ENCODE data around the gene DDT. TPM values are rescaled to one million over a fixed set of nuclear protein-coding genes. Genes with fewer than 3 reads are reported as not detected.
"Not testable (repeated sequence)": the region's sequence is repeated elsewhere in the genome, so short reads cannot be mapped to it uniquely, and the experiment has no call there.

DDT gene
- total and polyA plus RNA-seq, 2 donors (not counting 3 experiments of a cell fraction or from before 2014, with no cell fraction given), result 106 to 205 TPM

- Histone ChIP-seq H2AFZ (ENCODE audit: low read depth, low read length) (no peak overlapping the region), H3K9me3 (replicated peaks; ENCODE audit: control insufficient read depth, insufficient read depth, low read length) (no peaks in the 10 kb centered on the region), H3K4me1 (ENCODE audit: control insufficient read depth, extremely low read depth, insufficient read depth, low read length) (no peaks in the 10 kb centered on the region), H3K27me3 (ENCODE audit: control insufficient read depth in 2 of 2, insufficient read depth in 2 of 2, low read length in 2 of 2) (no peaks in the 10 kb centered on the region), H3K27ac (ENCODE audit: insufficient read depth, low read depth, low read length) (no peak overlapping the region), H3K9me1 (replicated peaks; ENCODE audit: control insufficient read depth, extremely low read depth, insufficient read depth, low read length) (no peaks in the 10 kb centered on the region), H3K79me2 (ENCODE audit: control insufficient read depth, insufficient read depth, low read length) (no peaks in the 10 kb centered on the region), H3K36me3 (ENCODE audit: control insufficient read depth in 2 of 2, extremely low read depth in 1 of 2, insufficient read depth in 2 of 2, low read length in 2 of 2) (no peaks in the 10 kb centered on the region), H3K9ac (replicated peaks; ENCODE audit: extremely low read depth, insufficient read depth, low read length) (no peak overlapping the region), H3K4me3 (replicated peaks in 1 of 3; ENCODE audit: insufficient read depth in 1 of 3, low read depth in 1 of 3, low read length in 3 of 3) (no peak overlapping the region), H4K20me1 (replicated peaks; ENCODE audit: control insufficient read depth, extremely low read depth, insufficient read depth, low read length) (no peaks in the 10 kb centered on the region), H3K4me2 (ENCODE audit: insufficient read depth, low read length) (no peak overlapping the region)
- TF ChIP-seq FOS (IDR thresholded peaks at IDR 0.05; ENCODE audit: borderline replicate concordance, insufficient read depth, low read length) (no peak), EZH2 (IDR thresholded peaks at IDR 0.05; ENCODE audit: borderline replicate concordance, low read depth, low read length, severe bottlenecking) (no peak), POLR2A (IDR thresholded peaks at IDR 0.05; ENCODE audit: low read depth, low read length) (no peak), MAX (IDR thresholded peaks at IDR 0.05; ENCODE audit: insufficient read depth, insufficient read length) (no peak), GATA2 (IDR thresholded peaks at IDR 0.05; ENCODE audit: insufficient read depth, insufficient read length, low read depth, low read length) (no peak), MYC (IDR thresholded peaks at IDR 0.05; ENCODE audit: low read depth, low read length) (no peak)
- TF ChIP-seq, protein P1, sequence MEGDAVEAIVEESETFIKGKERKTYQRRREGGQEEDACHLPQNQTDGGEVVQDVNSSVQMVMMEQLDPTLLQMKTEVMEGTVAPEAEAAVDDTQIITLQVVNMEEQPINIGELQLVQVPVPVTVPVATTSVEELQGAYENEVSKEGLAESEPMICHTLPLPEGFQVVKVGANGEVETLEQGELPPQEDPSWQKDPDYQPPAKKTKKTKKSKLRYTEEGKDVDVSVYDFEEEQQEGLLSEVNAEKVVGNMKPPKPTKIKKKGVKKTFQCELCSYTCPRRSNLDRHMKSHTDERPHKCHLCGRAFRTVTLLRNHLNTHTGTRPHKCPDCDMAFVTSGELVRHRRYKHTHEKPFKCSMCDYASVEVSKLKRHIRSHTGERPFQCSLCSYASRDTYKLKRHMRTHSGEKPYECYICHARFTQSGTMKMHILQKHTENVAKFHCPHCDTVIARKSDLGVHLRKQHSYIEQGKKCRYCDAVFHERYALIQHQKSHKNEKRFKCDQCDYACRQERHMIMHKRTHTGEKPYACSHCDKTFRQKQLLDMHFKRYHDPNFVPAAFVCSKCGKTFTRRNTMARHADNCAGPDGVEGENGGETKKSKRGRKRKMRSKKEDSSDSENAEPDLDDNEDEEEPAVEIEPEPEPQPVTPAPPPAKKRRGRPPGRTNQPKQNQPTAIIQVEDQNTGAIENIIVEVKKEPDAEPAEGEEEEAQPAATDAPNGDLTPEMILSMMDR (IDR thresholded peaks at IDR 0.05; ENCODE audit: extremely low read depth in 1 of 2, insufficient read depth in 1 of 2, low read depth in 1 of 2, low read length in 2 of 2), result peak; percentile 46
- dilution Hi-C loops (cut with MboI; ENCODE audit: extremely low pct_ligation_motif_present, low sequenced_read_pairs) (no loop called here), intact Hi-C loops (cut with micrococcal nuclease) (no loop called here)
- no TSS peak for BruUV-seq (replicated peaks)
- POLR2A ChIA-PET, result no interaction called here
- FAIRE-seq, result peak; percentile 80
- peak; percentile 34 for DNase-seq (ENCODE audit: low read depth, low spot score)
- CTCF ChIA-PET, result interaction anchor here (0.6 to 1.3 kb wide), 2 partner anchors 189 to 191 kb away, joined by 5 to 12 read pairs; no protein-coding TSS in a partner anchor
Observed at GRCh38 chr22:23984430-23984829, 10.2 kb upstream of the DDT start.

DNA sequence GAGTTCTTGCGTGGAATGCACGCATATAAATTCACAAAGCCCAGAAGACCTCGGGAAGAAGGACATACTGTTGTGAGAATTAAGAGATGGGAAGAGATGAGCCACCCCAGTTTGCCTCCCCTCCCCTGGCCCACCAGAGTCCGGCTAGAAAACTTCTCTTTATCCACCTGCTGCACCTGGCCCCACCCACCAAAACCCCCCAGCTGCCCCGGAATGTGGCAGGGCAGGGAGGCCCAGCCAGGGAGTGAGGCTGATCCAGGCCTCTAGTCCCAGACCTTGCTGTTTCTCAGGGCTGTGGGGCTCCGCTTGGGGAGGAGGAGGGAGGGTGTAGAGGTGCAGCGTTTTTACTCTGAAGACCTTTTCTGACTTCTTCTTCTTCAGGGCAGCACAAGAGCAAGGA, 6.3 kb upstream of the DDT start:
- H3K4me2 ChIP-seq (ENCODE audit: insufficient read depth, low read length); H3K9me1 ChIP-seq (replicated peaks; ENCODE audit: control insufficient read depth, extremely low read depth, insufficient read depth, low read length); dilution Hi-C loops (cut with MboI; ENCODE audit: extremely low pct_ligation_motif_present, low sequenced_read_pairs); CTCF ChIA-PET; H2AFZ ChIP-seq (ENCODE audit: low read depth, low read length); H3K4me1 ChIP-seq (ENCODE audit: control insufficient read depth, extremely low read depth, insufficient read depth, low read length); H3K36me3 ChIP-seq (ENCODE audit: control insufficient read depth in 2 of 2, extremely low read depth in 1 of 2, insufficient read depth in 2 of 2, low read length in 2 of 2); intact Hi-C loops (cut with micrococcal nuclease); BruUV-seq (replicated peaks); H4K20me1 ChIP-seq (replicated peaks; ENCODE audit: control insufficient read depth, extremely low read depth, insufficient read depth, low read length); H3K27ac ChIP-seq (ENCODE audit: insufficient read depth, low read depth, low read length); H3K79me2 ChIP-seq (ENCODE audit: control insufficient read depth, insufficient read depth, low read length); POLR2A ChIA-PET; H3K9ac ChIP-seq (replicated peaks; ENCODE audit: extremely low read depth, insufficient read depth, low read length); H3K9me3 ChIP-seq (replicated peaks; ENCODE audit: control insufficient read depth, insufficient read depth, low read length); DNase-seq (ENCODE audit: low read depth, low spot score); H3K27me3 ChIP-seq (ENCODE audit: control insufficient read depth in 2 of 2, insufficient read depth in 2 of 2, low read length in 2 of 2); H3K4me3 ChIP-seq (replicated peaks in 1 of 3; ENCODE audit: insufficient read depth in 1 of 3, low read depth in 1 of 3, low read length in 3 of 3): not testable (repeated sequence)
- peak; percentile 78 for FAIRE-seq

DNA sequence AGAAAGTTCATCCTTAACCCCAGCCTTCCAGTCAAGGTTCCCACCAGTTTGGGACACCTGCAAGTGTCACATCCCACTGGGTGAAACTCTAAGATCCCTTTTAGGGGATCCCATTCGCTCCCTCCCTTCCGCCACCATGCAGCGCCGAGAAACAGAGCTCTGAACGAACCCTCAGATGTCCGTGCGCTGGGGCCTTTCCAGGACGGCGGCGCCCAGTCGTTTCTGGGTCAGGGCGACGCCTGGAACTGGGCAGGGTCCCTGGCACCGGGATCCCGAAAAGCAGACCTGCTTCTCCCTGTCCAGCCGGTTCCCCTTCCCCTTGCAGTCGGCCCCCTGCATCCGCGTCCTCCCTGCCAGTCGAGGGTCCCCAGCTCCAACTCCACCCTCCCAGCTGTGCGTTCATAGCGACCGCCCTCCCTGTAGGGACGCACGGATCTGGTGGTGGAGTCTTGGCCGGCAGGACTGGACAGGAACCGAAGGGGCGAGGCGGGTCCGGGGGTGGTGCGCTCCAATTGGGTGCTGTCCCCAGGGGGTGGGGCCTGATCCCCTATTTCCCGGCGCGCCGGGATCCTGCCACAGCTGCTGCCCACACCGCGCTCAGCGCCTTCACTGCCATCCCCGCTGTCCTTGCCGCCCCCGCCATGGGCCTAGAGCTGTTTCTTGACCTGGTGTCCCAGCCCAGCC, 5.5 kb upstream of the DDT start, which contains the start of gene GSTT2:
Gene GSTT2, plus strand, starts transcription at position 578 of the 684 bp plus-strand sequence.
- H3K27ac ChIP-seq (ENCODE audit: insufficient read depth, low read depth, low read length); H3K4me3 ChIP-seq (replicated peaks in 1 of 3; ENCODE audit: insufficient read depth in 1 of 3, low read depth in 1 of 3, low read length in 3 of 3); H2AFZ ChIP-seq (ENCODE audit: low read depth, low read length); dilution Hi-C loops (cut with MboI; ENCODE audit: extremely low pct_ligation_motif_present, low sequenced_read_pairs); H3K4me1 ChIP-seq (ENCODE audit: control insufficient read depth, extremely low read depth, insufficient read depth, low read length); DNase-seq (ENCODE audit: low read depth, low spot score); CTCF ChIA-PET; intact Hi-C loops (cut with micrococcal nuclease); H3K9ac ChIP-seq (replicated peaks; ENCODE audit: extremely low read depth, insufficient read depth, low read length); H4K20me1 ChIP-seq (replicated peaks; ENCODE audit: control insufficient read depth, extremely low read depth, insufficient read depth, low read length); H3K79me2 ChIP-seq (ENCODE audit: control insufficient read depth, insufficient read depth, low read length); H3K36me3 ChIP-seq (ENCODE audit: control insufficient read depth in 2 of 2, extremely low read depth in 1 of 2, insufficient read depth in 2 of 2, low read length in 2 of 2); H3K9me3 ChIP-seq (replicated peaks; ENCODE audit: control insufficient read depth, insufficient read depth, low read length); H3K27me3 ChIP-seq (ENCODE audit: control insufficient read depth in 2 of 2, insufficient read depth in 2 of 2, low read length in 2 of 2); H3K4me2 ChIP-seq (ENCODE audit: insufficient read depth, low read length); POLR2A ChIA-PET; H3K9me1 ChIP-seq (replicated peaks; ENCODE audit: control insufficient read depth, extremely low read depth, insufficient read depth, low read length); BruUV-seq (replicated peaks): not testable (repeated sequence)
- FAIRE-seq, result peak; percentile 100
